GM18499 (cell line): ENCODE data around the gene DIAPH3.
"Not testable (repeated sequence)": the region's sequence is repeated elsewhere in the genome, so short reads cannot be mapped to it uniquely, and the experiment has no call there.

Experiments
- ATAC-seq: cut with Tn5 transposase; IDR thresholded peaks from one replicate; pipeline ENCODE4 v1.9.1; 2021; ENCODE audit warnings: moderate number of reproducible peaks; ENCODE audit not compliant: insufficient read depth, unreplicated experiment

DIAPH3 gene

DNA sequence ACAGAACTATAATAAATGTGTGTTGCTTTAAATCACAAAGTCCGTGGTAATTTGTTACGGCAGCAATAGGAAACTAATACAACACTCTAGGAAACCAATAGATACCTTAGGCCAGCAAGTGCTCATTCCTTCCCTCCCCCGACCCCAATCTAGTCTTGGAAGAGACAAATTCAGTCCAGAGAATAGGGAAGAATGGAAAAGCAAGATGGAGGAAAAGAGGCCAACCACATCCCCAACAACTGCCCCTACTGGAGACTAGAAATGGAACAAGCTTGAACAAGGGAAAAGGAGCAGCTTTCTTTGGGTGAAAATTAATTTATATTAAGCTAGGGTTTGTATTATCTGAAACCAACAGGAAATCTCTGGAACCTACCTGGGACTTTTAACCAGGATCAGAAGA is 54.4 kb downstream of the DIAPH3 start:
- no peak for ATAC-seq

GRCh38 chr13:60108589-60108988 is 55.1 kb downstream of the DIAPH3 start:
- ATAC-seq: no peak

DNA sequence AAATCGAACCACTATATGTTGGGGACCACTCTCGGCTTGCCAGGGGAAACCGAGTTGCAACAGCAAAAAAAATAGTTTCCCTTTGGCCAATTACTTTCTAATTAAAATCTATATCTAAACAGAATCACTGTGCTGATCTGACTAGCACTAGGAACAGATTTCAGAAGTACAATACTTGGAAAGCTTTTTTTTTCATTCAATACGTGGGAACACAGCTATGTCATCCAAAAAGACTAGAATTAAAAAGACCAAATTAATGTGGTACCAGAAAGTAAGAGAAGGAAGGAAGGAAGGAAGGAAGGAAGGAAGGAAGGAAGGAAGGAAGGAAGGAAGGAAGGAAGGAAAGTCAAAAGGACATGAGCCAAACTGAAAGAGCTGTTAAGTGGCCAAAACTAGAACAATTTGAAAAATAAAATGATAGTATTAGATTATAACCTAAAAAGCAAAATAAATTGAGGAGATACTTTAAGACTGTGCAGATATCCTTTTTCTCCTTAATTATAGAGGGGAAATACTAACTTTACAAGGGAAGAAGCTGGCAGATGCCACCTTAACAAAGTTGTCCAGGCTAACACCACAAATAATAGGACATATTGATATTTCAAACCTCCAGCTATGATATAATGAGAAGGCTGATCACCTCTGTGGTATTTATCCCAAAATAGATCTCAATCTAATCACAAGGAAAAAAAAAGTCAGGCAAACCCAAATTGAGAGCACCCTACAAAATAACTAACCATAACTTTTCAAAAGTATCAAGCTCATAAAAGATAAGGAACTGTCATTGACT is 63.9 kb downstream of the DIAPH3 start:
- ATAC-seq: no peak

DNA sequence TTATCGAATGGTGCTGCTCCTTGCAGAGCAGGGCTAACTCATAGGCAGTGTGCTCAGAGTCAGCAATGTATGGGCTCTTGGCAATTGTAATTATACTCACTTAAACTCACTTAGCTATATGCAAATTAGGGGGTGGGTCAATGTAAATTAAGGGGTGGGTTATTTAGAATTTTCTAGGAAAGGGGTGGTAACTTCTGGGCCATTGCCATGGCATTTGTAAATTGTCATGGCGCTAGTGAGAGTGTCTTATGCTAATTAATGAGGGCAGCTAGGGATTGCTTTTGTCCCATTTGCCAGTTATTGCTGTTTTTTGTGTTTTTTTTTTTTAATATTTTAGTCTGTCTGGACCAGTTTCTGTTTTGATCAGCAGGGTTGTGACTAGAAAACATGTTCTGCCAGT is 68.4 kb downstream of the DIAPH3 start:
- ATAC-seq: no peak

- no peak for ATAC-seq
Observed at GRCh38 chr13:60094385-60095088, 69.2 kb downstream of the DIAPH3 start.

DNA sequence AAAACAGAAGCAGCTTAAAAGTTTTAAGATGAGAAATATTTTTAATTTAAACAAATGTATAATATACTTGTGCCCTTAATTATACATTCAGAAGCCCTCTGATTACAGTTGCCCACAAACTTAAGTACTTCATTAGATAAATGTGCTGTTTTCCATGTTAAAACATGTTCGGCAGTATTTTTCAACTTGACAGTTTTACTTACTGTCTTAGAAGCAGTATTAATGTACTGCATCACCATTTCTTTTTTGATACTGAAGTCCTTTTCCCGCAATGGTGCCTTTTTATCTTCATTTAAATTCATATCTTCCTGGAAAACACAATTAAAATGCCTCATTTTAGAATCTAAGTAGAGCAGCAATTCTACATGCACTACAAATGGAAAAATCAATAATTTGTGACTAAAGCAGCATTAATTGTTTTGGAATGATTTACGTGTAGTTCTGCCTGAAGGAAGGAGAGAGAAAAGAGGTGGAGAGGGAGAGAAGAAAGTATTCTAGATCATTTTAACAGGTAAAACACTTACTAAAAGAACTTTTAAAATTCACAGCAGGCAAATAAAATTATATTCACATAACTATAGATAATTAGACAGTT is 70.2 kb downstream of the DIAPH3 start:
- ATAC-seq: no peak

GRCh38 chr13:60091573-60091972 is 72.2 kb downstream of the DIAPH3 start:
- ATAC-seq: no peak

DNA sequence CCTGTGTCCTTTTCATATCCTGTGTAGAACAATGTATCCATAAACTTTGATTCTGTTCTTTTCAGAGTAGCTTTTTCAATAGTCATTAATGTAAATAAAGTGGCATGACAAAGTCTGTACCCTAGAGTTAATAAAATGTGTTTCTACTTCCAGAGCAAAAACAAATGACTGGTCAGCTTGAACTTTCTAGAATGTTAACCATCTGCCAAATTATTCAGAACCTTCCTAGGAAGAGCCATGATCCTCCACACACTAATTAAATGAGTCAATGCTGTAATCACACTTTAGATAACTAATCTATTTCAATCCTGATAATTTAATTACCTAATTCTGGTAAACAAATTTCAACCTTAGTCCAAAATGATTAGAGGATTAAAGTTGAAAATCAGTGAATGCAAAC is 73.2 kb downstream of the DIAPH3 start:
- no peak for ATAC-seq

DNA sequence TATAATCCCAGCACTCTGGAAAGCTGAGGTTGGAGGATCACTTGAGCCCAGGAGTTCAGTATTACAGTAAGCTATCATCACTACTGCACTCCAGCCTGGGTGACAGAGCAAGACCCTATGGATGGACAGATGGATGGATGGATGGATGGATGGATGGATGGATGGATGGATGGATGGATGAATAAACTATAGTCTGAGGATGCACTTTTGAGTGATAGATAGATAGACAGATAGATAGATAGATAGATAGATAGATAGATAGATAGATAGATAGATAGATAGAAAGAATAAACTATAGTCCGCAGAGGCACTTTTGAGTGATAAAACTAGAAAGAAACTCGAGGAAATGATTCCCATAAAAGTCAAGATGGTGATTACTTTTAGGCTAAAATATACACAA is 79.9 kb downstream of the DIAPH3 start:
- not testable (repeated sequence) for ATAC-seq

DNA sequence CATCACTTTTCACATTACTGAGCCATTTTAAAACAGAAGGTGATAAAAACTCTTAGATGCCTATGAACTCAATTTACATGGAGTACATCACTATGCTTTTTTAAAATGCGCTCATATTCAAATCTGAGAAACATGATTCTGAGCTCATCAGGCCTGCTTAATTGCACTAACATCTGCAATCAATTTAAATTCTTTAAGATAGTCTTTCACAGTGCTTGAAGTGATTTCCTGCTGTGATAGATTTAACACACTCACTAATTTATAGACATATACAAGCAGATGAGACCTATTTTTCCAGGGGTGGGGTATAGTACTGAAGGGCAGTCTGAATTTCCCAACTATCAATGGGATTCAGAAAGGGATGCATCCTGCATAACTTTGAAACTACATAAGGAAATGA is 82.9 kb downstream of the DIAPH3 start:
- ATAC-seq: no peak

- ATAC-seq: no peak
Observed at GRCh38 chr13:60078226-60078625, 85.5 kb downstream of the DIAPH3 start.

GRCh38 chr13:60075850-60076249 is 87.9 kb downstream of the DIAPH3 start:
- ATAC-seq: no peak

DNA sequence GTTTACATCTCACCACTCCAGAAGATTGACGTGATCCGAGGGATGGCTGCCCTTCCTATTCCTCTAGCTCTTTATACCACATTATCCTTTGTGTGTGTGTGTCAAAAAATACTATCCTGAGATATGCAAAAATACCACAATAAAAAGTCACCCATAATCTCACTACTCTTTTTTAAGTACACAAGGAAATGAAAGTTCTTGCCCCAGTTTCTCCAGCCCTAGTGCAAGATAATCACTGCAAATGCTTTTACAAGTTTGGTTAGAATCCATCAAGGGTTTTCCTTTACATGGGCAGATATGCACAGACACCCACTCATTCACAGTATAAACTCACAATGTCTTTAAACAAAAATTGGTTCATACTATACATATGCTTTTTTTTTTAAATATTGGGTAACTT is 89.3 kb downstream of the DIAPH3 start:
- no peak for ATAC-seq

GRCh38 chr13:60066226-60066625 is 97.5 kb downstream of the DIAPH3 start:
- no peak for ATAC-seq

GRCh38 chr13:60062502-60062901 is 101.2 kb downstream of the DIAPH3 start:
- no peak for ATAC-seq

DNA sequence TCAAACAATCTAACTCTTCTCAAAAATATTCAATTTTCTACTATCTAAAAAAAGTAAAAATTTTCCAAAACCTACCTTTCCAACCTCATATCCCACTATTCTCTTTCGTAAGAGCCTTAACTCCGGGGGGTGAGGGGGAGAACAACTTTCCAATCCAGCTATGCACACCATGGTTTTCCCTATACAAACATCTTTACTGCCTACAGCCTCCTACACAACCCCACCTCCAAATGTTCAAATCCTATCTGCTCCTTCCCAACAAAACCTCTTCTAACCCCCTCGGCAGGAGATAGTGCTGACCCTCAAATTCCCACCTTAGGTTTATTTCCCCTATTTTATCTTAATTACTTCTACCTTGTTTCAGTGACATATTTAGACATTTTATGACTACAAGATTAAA is 102.0 kb downstream of the DIAPH3 start:
- no peak for ATAC-seq

DNA sequence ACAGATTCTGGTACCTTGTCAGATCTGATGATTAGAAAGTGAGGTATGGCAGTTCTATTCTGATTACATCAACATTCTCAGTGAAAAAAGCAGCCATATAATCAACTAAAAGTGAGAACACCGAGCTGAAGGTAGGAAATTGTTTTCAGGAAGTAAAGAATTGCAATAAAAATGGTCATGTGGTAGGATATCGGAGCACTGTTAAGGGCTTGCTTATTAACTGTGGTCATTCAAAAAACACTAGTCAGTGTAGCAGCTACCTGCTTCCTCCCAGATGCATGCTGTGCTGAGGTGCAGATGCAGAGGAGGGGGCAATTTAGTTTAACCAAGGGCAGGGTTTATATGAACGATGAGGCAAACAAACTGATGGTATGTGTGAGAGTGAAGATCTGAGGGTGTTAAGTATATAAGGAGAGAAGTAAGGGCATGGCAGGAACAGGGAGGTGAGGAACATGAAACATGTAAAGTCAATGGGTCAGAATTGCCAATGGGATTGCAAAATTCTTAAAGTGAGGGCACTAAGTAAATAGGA is 111.9 kb downstream of the DIAPH3 start:
- no peak for ATAC-seq

GRCh38 chr13:60048353-60048752 is 115.4 kb downstream of the DIAPH3 start:
- not testable (repeated sequence) for ATAC-seq

DNA sequence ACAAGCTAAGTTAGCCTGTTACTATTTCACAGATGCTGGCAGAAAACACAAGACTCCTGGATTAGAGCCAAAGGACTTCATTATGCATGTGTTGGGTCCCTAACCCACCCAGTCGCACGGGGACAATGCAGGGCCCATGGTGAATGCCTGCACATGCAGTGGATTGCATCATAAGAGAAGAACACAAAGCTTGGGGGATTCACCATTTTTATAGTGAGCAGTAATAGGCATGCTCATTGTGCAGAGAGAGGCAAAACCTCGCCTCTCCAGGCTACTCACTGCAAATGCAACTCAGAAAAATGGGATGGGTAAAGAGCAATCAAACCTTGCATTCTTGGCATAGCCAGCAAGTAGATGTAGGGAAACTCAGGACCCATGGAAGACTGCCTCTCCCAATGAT is 115.8 kb downstream of the DIAPH3 start:
- no peak for ATAC-seq

DNA sequence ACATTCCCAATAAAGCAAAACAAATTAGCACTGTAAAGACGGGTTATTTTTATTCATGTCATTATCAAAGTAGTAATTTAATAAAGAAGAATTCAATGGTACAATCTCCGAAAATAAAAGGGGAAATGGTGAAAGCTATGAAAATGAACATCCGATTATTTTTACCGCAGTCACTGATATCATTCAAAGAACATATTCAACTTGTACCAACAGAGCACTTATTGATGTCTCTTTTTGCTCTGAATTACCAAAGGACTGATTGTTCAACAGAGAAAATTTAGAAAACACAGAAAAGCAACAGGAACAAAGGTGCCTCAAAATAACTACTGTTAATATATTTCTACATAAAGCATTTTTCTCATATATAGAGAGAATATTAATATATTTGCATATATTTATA is 119.4 kb downstream of the DIAPH3 start:
- no peak for ATAC-seq

- ATAC-seq: no peak
Observed at GRCh38 chr13:60043262-60043661, 120.5 kb downstream of the DIAPH3 start.
